Measurements from ENCODE around the gene SUSD1. TPM values are rescaled to one million over a fixed set of nuclear protein-coding genes. Genes with fewer than 3 reads are reported as not detected.

Gene SUSD1
- total and polyA plus RNA-seq, 9 of the 15 experiments (the other 6 are each of a cell fraction or from before 2014, with no cell fraction given): 10.9 to 44.4 (median 36.1) TPM

DNA sequence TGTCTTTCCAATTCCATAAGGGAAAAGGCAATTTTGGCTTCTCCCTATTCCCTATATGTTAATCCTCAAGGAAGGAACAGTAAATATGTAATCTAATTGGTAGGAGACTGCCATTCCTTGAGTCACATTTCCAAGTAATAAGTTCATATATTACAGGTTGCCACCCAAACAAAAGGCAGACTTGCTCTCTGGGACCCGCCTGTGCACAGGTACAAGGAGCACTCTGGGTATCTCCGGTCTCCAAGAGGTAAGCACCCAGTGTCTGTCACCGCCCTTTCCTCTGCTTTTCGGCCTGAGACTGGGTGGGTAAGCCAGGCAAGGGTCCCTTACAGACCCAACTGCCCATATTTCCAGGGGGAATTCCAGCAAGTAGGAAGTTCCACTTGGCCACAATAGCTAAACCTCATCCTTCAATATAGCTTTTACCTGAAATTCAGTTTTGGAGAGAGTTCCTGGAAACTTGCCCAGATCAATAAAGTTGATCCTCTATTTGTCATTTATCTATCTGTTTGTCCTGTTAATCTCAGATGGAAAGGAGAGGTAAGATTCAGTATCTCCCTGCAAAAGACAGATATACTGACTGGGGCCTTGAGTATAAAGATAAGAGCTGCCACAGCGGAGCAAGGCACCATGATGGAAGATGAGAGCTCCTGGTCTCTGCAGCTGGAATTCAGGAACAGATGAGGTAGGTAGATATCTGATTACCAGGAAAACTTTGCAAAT, 81.8 kb downstream of the SUSD1 start (continued):
- TF ChIP-seq, protein P1, sequence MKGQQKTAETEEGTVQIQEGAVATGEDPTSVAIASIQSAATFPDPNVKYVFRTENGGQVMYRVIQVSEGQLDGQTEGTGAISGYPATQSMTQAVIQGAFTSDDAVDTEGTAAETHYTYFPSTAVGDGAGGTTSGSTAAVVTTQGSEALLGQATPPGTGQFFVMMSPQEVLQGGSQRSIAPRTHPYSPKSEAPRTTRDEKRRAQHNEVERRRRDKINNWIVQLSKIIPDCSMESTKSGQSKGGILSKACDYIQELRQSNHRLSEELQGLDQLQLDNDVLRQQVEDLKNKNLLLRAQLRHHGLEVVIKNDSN (CRISPR knock-in tag; IDR thresholded peaks at IDR 0.05): no peak
- TF ChIP-seq SMARCA4 (IDR thresholded peaks at IDR 0.05): peak; percentile 88
- no peak for TF ChIP-seq ZNF140 (CRISPR knock-in tag; IDR thresholded peaks at IDR 0.05)
- TF ChIP-seq PML (IDR thresholded peaks at IDR 0.05; ENCODE audit: low read length): peak; percentile 90
- no peak for TF ChIP-seq ZNF696 (CRISPR knock-in tag; conservative IDR thresholded peaks at IDR 0.05)
- no peak for TF ChIP-seq ESRRA (IDR thresholded peaks at IDR 0.05; ENCODE audit: borderline replicate concordance, low read depth)
- no peak for TF ChIP-seq PYGO2 (tag; IDR thresholded peaks at IDR 0.05)
- TF ChIP-seq, protein P2, sequence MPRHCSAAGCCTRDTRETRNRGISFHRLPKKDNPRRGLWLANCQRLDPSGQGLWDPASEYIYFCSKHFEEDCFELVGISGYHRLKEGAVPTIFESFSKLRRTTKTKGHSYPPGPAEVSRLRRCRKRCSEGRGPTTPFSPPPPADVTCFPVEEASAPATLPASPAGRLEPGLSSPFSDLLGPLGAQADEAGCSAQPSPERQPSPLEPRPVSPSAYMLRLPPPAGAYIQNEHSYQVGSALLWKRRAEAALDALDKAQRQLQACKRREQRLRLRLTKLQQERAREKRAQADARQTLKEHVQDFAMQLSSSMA (CRISPR knock-in tag; IDR thresholded peaks at IDR 0.05): no peak
- no peak for TF ChIP-seq POLR3G (IDR thresholded peaks at IDR 0.05; ENCODE audit: extremely low read depth, insufficient read length, insufficient replicate concordance)
- peak; percentile 78 for TF ChIP-seq GATA2 (CRISPR knock-in tag; IDR thresholded peaks at IDR 0.05)
- TF ChIP-seq GTF2F1 (IDR thresholded peaks at IDR 0.05; ENCODE audit: low read depth, low read length): no peak
- no peak for TF ChIP-seq FOXP1 (CRISPR knock-in tag; IDR thresholded peaks at IDR 0.05)
- TF ChIP-seq, protein P3, sequence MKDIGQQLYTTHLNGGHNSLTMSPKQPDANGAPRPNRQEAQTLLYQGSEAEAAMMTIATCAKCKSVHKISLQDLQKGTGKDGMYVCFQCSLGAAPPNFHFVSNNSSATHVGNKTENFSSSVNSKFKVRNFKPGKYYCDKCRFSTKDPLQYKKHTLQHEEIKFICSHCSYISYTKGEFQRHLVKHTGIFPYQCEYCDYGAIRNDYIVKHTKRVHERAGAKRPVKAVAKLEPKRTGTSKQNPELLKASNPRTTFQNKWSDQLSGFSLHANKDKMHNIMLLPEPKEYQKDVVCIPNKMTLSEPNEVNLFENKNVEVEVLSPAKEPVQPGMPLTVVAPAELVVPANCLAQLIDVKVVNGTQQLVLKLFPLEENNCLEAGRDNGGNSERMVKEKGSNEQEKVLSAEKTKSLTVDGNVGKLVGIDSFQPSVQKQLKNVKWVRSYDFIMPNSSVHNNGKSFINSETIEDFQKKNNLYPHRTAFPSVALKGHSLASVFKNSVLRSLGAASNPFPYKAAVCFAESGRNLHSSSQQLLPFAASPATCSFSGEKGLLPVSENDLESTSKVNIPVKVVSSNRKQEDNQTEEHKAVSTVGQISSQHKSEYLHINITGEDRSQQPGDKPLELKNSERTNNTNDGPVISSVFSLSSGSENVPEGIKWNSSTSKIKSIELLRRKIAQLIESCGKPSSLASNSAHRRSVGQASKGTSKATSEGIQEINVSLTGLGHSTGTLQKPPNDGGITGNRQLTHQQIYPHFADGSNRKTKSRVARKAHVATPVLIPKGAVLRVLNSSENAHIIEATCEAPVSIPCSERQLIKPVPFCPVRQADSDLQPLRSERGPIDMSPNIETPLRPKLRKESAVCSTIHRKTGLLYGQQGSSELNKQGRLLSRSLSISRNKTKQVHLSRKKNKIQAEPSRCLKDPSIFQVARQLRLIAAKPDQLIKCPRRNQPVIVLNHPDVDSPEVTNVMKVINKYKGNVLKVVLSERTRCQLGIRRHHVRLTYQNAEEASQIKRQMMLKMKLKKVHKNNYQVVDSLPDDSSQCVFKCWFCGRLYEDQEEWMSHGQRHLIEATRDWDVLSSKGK (CRISPR knock-in tag; IDR thresholded peaks at IDR 0.05): no peak
- TF ChIP-seq, protein P4, sequence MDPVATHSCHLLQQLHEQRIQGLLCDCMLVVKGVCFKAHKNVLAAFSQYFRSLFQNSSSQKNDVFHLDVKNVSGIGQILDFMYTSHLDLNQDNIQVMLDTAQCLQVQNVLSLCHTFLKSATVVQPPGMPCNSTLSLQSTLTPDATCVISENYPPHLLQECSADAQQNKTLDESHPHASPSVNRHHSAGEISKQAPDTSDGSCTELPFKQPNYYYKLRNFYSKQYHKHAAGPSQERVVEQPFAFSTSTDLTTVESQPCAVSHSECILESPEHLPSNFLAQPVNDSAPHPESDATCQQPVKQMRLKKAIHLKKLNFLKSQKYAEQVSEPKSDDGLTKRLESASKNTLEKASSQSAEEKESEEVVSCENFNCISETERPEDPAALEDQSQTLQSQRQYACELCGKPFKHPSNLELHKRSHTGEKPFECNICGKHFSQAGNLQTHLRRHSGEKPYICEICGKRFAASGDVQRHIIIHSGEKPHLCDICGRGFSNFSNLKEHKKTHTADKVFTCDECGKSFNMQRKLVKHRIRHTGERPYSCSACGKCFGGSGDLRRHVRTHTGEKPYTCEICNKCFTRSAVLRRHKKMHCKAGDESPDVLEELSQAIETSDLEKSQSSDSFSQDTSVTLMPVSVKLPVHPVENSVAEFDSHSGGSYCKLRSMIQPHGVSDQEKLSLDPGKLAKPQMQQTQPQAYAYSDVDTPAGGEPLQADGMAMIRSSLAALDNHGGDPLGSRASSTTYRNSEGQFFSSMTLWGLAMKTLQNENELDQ (CRISPR knock-in tag; IDR thresholded peaks at IDR 0.05; ENCODE audit: borderline replicate concordance): no peak
- TF ChIP-seq, protein P5, sequence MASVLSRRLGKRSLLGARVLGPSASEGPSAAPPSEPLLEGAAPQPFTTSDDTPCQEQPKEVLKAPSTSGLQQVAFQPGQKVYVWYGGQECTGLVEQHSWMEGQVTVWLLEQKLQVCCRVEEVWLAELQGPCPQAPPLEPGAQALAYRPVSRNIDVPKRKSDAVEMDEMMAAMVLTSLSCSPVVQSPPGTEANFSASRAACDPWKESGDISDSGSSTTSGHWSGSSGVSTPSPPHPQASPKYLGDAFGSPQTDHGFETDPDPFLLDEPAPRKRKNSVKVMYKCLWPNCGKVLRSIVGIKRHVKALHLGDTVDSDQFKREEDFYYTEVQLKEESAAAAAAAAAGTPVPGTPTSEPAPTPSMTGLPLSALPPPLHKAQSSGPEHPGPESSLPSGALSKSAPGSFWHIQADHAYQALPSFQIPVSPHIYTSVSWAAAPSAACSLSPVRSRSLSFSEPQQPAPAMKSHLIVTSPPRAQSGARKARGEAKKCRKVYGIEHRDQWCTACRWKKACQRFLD (CRISPR knock-in tag; IDR thresholded peaks at IDR 0.05): 0 out of 2 replicates have a peak, but pooled peaks have one; percentile 43

Measured in K562 (cell line).